Measurements from ENCODE around the gene ZNF202. TPM values are rescaled to one million over a fixed set of nuclear protein-coding genes. Genes with fewer than 3 reads are reported as not detected.

Gene ZNF202
- 4.6 and 6.2 TPM in 2 replicates for total RNA-seq (ENCODE audit: low replicate concordance)

GRCh38 chr11:123741159-123742030 lies at the start of gene ZNF202:
ZNF202 (minus strand) TSS chr11:123741660; CDS start chr11:123730888, 10,772 bp downstream.

GRCh38 chr11:123754101-123754568 lies 12.7 kb upstream of the ZNF202 start, which contains the start of gene OR6X1:
OR6X1 (minus strand) TSS chr11:123754518; CDS start chr11:123754518, 0 bp downstream.

Other genes with a start within 250 kb of the ZNF202 start
- under 0.01 TPM in 1 of 2 replicates, not detected in the other for gene SCN3B, start 87.0 kb downstream of the ZNF202 start, total RNA-seq (ENCODE audit: low replicate concordance)
- not detected in 2 replicates for gene OR6X1, start 12.9 kb upstream of the ZNF202 start, total RNA-seq (ENCODE audit: low replicate concordance)
- not detected in 2 replicates for gene OR6M1, start 64.7 kb upstream of the ZNF202 start, total RNA-seq (ENCODE audit: low replicate concordance)
- gene TMEM225, start 144.0 kb upstream of the ZNF202 start, total RNA-seq (ENCODE audit: low replicate concordance): not detected in 2 replicates
- gene OR8D4, start 160.5 kb upstream of the ZNF202 start, total RNA-seq (ENCODE audit: low replicate concordance): not detected in 2 replicates
- gene OR4D5, start 198.0 kb upstream of the ZNF202 start, total RNA-seq (ENCODE audit: low replicate concordance): not detected in 2 replicates
- not detected in 2 replicates for gene OR6T1, start 202.2 kb upstream of the ZNF202 start, total RNA-seq (ENCODE audit: low replicate concordance)
- gene OR10S1, start 236.1 kb upstream of the ZNF202 start, total RNA-seq (ENCODE audit: low replicate concordance): not detected in 2 replicates

All from smooth muscle cell of the coronary artery (primary cell).